ENCODE measurements around the gene WDR87. TPM values are rescaled to one million over a fixed set of nuclear protein-coding genes. Genes with fewer than 3 reads are reported as not detected.

The WDR87 gene
- total and polyA plus RNA-seq, 9 of the 15 experiments (the other 6 are each of a cell fraction or from before 2014, with no cell fraction given) = not detected

GRCh38 chr19:37845932-37846331, 60.5 kb downstream of the WDR87 start (continued):
- TF ChIP-seq MTA2 (IDR thresholded peaks at IDR 0.05; ENCODE audit: low read depth) = no peak
- TF ChIP-seq, protein P1, sequence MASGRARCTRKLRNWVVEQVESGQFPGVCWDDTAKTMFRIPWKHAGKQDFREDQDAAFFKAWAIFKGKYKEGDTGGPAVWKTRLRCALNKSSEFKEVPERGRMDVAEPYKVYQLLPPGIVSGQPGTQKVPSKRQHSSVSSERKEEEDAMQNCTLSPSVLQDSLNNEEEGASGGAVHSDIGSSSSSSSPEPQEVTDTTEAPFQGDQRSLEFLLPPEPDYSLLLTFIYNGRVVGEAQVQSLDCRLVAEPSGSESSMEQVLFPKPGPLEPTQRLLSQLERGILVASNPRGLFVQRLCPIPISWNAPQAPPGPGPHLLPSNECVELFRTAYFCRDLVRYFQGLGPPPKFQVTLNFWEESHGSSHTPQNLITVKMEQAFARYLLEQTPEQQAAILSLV (tag; IDR thresholded peaks at IDR 0.05) = no peak

Other genes starting within 250 kb of the WDR87 start
- gene ZNF607, start 186.8 kb downstream of the WDR87 start, total RNA-seq (2014; rRNA removed) = 2.4 and 2.7 TPM in 2 replicates
- gene ZNF607, start 186.8 kb downstream of the WDR87 start, total RNA-seq (2014; rRNA removed; fragmentation: Illumina TruSeq; extraction: Trizol) = 3.6 and 3.9 TPM in 2 replicates
- gene ZNF607, start 186.8 kb downstream of the WDR87 start, total RNA-seq (2015; rRNA removed; fragmentation: Illumina TruSeq; extraction: Trizol) = 3.7 and 3.8 TPM in 2 replicates
- 5.1 and 5.7 TPM in 2 replicates for gene ZNF607, start 186.8 kb downstream of the WDR87 start, total RNA-seq (2021)
- gene ZNF607, start 186.8 kb downstream of the WDR87 start, polyA plus RNA-seq (2011; rRNA removed) = 0.91 and 4.3 TPM in 2 replicates
- gene ZNF607, start 186.8 kb downstream of the WDR87 start, polyA plus RNA-seq (2014; fragmentation: Illumina TruSeq; extraction: Trizol) = 3.0 and 3.2 TPM in 2 replicates
- under 1 TPM; 0.65 to 0.96 TPM for gene ZNF607, start 186.8 kb downstream of the WDR87 start, polyA plus RNA-seq (2014; fragmentation: Nextera tagmentation; extraction: Ambion mirVana)
- gene ZNF607, start 186.8 kb downstream of the WDR87 start, polyA plus RNA-seq (2014; rRNA removed) = 3.1 and 4.3 TPM in 2 replicates
- gene ZNF573, start 127.0 kb downstream of the WDR87 start, total RNA-seq (2014; rRNA removed) = 1.5 and 2.0 TPM in 2 replicates
- gene ZNF573, start 127.0 kb downstream of the WDR87 start, total RNA-seq (2014; rRNA removed; fragmentation: Illumina TruSeq; extraction: Trizol) = 7.3 and 7.8 TPM in 2 replicates
- gene ZNF573, start 127.0 kb downstream of the WDR87 start, total RNA-seq (2015; rRNA removed; fragmentation: Illumina TruSeq; extraction: Trizol) = 6.7 and 7.9 TPM in 2 replicates
- gene ZNF573, start 127.0 kb downstream of the WDR87 start, total RNA-seq (2021) = 4.7 and 5.0 TPM in 2 replicates
- 1.5 and 4.3 TPM in 2 replicates for gene ZNF573, start 127.0 kb downstream of the WDR87 start, polyA plus RNA-seq (2011; rRNA removed)
- gene ZNF573, start 127.0 kb downstream of the WDR87 start, polyA plus RNA-seq (2014; fragmentation: Illumina TruSeq; extraction: Trizol) = 1.7 and 2.3 TPM in 2 replicates
- 1 to 10 TPM; 2.4 to 4.6 TPM for gene ZNF573, start 127.0 kb downstream of the WDR87 start, polyA plus RNA-seq (2014; fragmentation: Nextera tagmentation; extraction: Ambion mirVana)
- gene ZNF573, start 127.0 kb downstream of the WDR87 start, polyA plus RNA-seq (2014; rRNA removed) = 2.0 and 2.3 TPM in 2 replicates
- gene SIPA1L3, start 614 bp upstream of the WDR87 start, total RNA-seq (2014; rRNA removed) = 2.8 and 3.7 TPM in 2 replicates
- 4.0 and 4.6 TPM in 2 replicates for gene SIPA1L3, start 614 bp upstream of the WDR87 start, total RNA-seq (2014; rRNA removed; fragmentation: Illumina TruSeq; extraction: Trizol)
- gene SIPA1L3, start 614 bp upstream of the WDR87 start, total RNA-seq (2015; rRNA removed; fragmentation: Illumina TruSeq; extraction: Trizol) = 2.5 and 7.3 TPM in 2 replicates
- gene SIPA1L3, start 614 bp upstream of the WDR87 start, total RNA-seq (2021) = 6.1 and 8.3 TPM in 2 replicates
- 1.8 and 2.2 TPM in 2 replicates for gene SIPA1L3, start 614 bp upstream of the WDR87 start, polyA plus RNA-seq (2011; rRNA removed)
- 1.4 and 2.2 TPM in 2 replicates for gene SIPA1L3, start 614 bp upstream of the WDR87 start, polyA plus RNA-seq (2014; fragmentation: Illumina TruSeq; extraction: Trizol)
- gene SIPA1L3, start 614 bp upstream of the WDR87 start, polyA plus RNA-seq (2014; fragmentation: Nextera tagmentation; extraction: Ambion mirVana) = under 1 TPM; 0.01 to 0.15 TPM
- gene SIPA1L3, start 614 bp upstream of the WDR87 start, polyA plus RNA-seq (2014; rRNA removed) = 2.7 and 2.9 TPM in 2 replicates

Measured in K562 (cell line).